HUES6 (cell line): ENCODE data around the gene NGFR.
"Not testable (repeated sequence)": the region's sequence is repeated elsewhere in the genome, so short reads cannot be mapped to it uniquely, and the experiment has no call there.

Experiments used
- H3K27ac ChIP-seq: 2 replicates; pipeline ENCODE4 v1.7.0; 2013; ENCODE audit warnings: low read depth, mild to moderate bottlenecking, low read length, inconsistent platforms
- H3K27me3 ChIP-seq: 2 replicates; pipeline ENCODE4 v1.6.1; 2013; ENCODE audit warnings: low read length; ENCODE audit not compliant: control insufficient read depth, insufficient read depth
- H3K36me3 ChIP-seq: 2 replicates; pipeline ENCODE4 v1.6.1; 2013; ENCODE audit warnings: low read length; ENCODE audit not compliant: control insufficient read depth, insufficient read depth
- H3K4me1 ChIP-seq: 2 replicates; pipeline ENCODE4 v1.6.1; 2013; ENCODE audit warnings: low read length; ENCODE audit not compliant: control insufficient read depth, insufficient read depth
- H3K4me3 ChIP-seq: 2 replicates; pipeline ENCODE4 v1.5.1; 2013; ENCODE audit warnings: low read depth, low read length
- H3K9ac ChIP-seq: one replicate; pipeline ENCODE4 v1.6.1; 2013; ENCODE audit warnings: mild to moderate bottlenecking, low read length
- H3K9me3 ChIP-seq: 2 replicates; pipeline ENCODE4 v1.6.1; 2013; ENCODE audit warnings: low read depth, low read length; ENCODE audit not compliant: control insufficient read depth, insufficient read depth

Gene NGFR

GRCh38 chr17:49497148-49498028, 2.3 kb downstream of the NGFR start:
- no peaks in the 10 kb centered on the region for H3K9me3 ChIP-seq
- peaks cover 59% of the 10 kb centered on the region for H3K27me3 ChIP-seq
- H3K27ac ChIP-seq: no peak overlapping the region
- H3K9ac ChIP-seq: peak overlapping the region; percentile 56
- peak overlapping the region; percentile 83 for H3K4me3 ChIP-seq
- H3K4me1 ChIP-seq: peaks cover 38% of the 10 kb centered on the region
- H3K36me3 ChIP-seq: no peaks in the 10 kb centered on the region

DNA sequence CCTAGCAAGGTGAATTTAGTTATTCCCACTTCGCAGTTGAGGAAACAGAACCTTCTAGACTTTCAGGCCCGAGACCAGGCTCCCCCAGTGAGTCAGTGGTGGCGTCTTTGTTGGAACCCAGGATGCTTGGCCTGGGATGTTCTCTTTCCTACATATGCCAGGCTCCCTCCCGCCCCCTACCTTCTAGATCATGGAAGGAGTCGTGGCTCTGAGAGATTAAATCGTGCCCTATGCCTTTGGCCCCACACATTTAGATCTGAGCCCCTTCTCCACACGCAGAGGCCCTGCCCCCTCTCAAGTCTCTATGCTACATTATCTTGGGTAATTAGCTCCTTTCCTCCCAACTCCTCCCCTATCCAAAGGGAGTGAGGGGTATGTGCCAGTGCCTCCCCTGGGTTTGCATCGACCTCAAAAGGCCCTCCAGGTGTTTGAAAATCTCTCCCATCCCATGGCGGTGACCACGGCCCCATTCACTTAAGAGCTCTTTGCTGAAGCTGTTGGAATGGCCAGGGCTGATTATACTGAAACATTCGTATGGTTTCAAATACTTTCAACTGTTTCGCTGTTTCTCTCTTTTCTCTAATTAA, 3.0 kb downstream of the NGFR start:
- no peaks in the 10 kb centered on the region for H3K36me3 ChIP-seq
- peak overlapping the region; percentile 43 for H3K9ac ChIP-seq
- peak overlapping the region; percentile 83 for H3K4me3 ChIP-seq
- H3K9me3 ChIP-seq: no peaks in the 10 kb centered on the region
- peaks cover 44% of the 10 kb centered on the region for H3K4me1 ChIP-seq
- peaks cover 58% of the 10 kb centered on the region for H3K27me3 ChIP-seq
- H3K27ac ChIP-seq: no peak overlapping the region

DNA sequence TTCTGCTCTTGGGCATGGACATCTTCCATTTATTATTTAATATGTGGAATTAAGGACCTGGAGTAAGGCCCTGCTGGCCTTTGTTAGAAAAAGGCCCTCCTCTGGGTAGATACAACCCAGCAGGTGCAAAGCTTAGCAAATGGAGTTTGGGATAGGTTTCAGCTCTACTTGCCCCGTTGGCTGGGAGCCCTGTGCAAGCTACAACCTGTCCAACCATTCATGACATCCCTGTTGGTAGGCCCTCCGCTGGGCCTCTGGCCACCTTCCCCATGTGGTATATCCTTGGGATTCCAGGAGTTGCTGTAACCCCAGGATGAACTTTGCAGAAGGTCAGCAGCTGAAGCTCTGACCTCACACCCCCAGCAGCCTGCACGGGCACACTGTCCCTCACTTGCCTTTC, 6.4 kb downstream of the NGFR start:
- Histone ChIP-seq H3K9me3 (no peaks in the 10 kb centered on the region), H3K36me3 (no peaks in the 10 kb centered on the region), H3K27me3 (peaks cover 31% of the 10 kb centered on the region), H3K4me3 (no peak overlapping the region), H3K4me1 (peaks cover 49% of the 10 kb centered on the region), H3K9ac (no peak overlapping the region), H3K27ac (no peak overlapping the region)

- Histone ChIP-seq H3K36me3 (no peaks in the 10 kb centered on the region), H3K4me3 (no peak overlapping the region), H3K9me3 (no peaks in the 10 kb centered on the region), H3K4me1 (peaks cover 51% of the 10 kb centered on the region), H3K9ac (no peak overlapping the region), H3K27ac (no peak overlapping the region), H3K27me3 (peaks cover 23% of the 10 kb centered on the region)
Observed at GRCh38 chr17:49502254-49502653, 7.2 kb downstream of the NGFR start.

- H3K4me3 ChIP-seq, H3K36me3 ChIP-seq, H3K27ac ChIP-seq, H3K9ac ChIP-seq, H3K9me3 ChIP-seq: not testable (repeated sequence)
- peaks cover 53% of the 10 kb centered on the region for H3K4me1 ChIP-seq
- peaks cover 19% of the 10 kb centered on the region for H3K27me3 ChIP-seq
Observed at GRCh38 chr17:49502680-49503079, 7.6 kb downstream of the NGFR start.

- peaks cover 3% of the 10 kb centered on the region; the same call in 1 of the 2 replicates for H3K27me3 ChIP-seq
- no peak overlapping the region for H3K9ac ChIP-seq
- H3K4me1 ChIP-seq: peaks cover 49% of the 10 kb centered on the region
- no peak overlapping the region for H3K4me3 ChIP-seq
- H3K9me3 ChIP-seq: no peaks in the 10 kb centered on the region
- no peaks in the 10 kb centered on the region for H3K36me3 ChIP-seq
- H3K27ac ChIP-seq: no peak overlapping the region
Observed at GRCh38 chr17:49504369-49504768, 9.3 kb downstream of the NGFR start.

GRCh38 chr17:49505854-49506253, 10.8 kb downstream of the NGFR start:
- peaks cover 3% of the 10 kb centered on the region; the same call in 1 of the 2 replicates for H3K27me3 ChIP-seq
- no peak overlapping the region for H3K9ac ChIP-seq
- no peak overlapping the region for H3K27ac ChIP-seq
- no peak overlapping the region for H3K4me3 ChIP-seq
- no peaks in the 10 kb centered on the region for H3K9me3 ChIP-seq
- peaks cover 50% of the 10 kb centered on the region for H3K4me1 ChIP-seq
- H3K36me3 ChIP-seq: no peaks in the 10 kb centered on the region

DNA sequence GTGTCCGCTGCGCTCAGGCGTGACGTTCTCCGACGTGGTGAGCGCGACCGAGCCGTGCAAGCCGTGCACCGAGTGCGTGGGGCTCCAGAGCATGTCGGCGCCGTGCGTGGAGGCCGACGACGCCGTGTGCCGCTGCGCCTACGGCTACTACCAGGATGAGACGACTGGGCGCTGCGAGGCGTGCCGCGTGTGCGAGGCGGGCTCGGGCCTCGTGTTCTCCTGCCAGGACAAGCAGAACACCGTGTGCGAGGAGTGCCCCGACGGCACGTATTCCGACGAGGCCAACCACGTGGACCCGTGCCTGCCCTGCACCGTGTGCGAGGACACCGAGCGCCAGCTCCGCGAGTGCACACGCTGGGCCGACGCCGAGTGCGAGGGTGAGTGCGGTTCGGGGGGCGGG, 11.2 kb downstream of the NGFR start:
- H3K9me3 ChIP-seq: no peaks in the 10 kb centered on the region
- H3K9ac ChIP-seq: no peak overlapping the region
- H3K4me1 ChIP-seq: peaks cover 51% of the 10 kb centered on the region
- no peaks in the 10 kb centered on the region for H3K36me3 ChIP-seq
- peaks cover 3% of the 10 kb centered on the region; the same call in 1 of the 2 replicates for H3K27me3 ChIP-seq
- H3K4me3 ChIP-seq: no peak overlapping the region
- H3K27ac ChIP-seq: no peak overlapping the region

DNA sequence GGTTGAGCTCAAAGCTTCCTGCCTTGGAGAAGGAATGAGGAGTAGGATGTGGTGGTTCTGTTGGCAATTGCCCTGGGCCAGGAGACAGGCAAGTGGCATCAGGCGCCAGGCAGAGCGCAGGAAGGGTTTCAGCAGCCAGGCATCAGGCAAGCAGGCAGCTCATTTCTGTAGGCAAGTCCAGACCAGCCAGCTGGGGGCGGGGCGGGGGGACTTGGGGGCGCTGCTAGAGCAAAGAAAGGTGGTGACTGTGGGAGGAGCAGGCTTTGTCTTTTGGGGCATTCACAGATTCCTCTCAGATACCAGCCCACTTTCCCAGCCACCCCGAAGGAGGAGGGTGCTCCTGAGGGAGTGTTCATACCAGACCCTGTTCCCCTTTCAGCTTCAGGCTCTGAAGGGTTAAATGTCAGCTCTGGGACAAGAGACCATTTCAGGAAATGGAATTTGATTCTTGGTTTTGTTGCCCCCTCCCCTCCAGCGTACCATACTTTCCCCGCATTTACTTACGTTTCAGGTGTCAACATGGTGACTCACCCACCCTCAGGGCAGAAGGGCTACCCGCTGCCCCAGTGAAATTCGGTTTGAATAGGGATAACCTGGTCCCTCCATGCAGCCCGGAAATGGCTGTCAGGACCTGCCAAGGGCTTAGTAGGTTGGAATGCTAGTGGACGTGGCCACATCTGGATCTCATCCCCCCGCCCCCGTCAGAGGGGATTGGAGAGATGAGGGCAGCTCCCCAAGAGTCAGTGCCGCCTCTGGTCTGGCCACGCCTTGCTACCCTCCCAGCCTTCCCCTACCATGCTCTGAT, 13.2 kb downstream of the NGFR start:
- Histone ChIP-seq H3K27me3 (peaks cover 3% of the 10 kb centered on the region; the same call in 1 of the 2 replicates), H3K4me1 (peaks cover 52% of the 10 kb centered on the region), H3K4me3 (peak overlapping the region; percentile 43), H3K9ac (peak overlapping the region; percentile 70), H3K36me3 (no peaks in the 10 kb centered on the region), H3K27ac (peak overlapping the region; percentile 56; the same call in 1 of the 2 replicates), H3K9me3 (no peaks in the 10 kb centered on the region)

- Histone ChIP-seq H3K4me1 (peaks cover 49% of the 10 kb centered on the region), H3K27ac (no peak overlapping the region), H3K36me3 (no peaks in the 10 kb centered on the region), H3K27me3 (peaks cover 2% of the 10 kb centered on the region; the same call in 1 of the 2 replicates), H3K9me3 (no peaks in the 10 kb centered on the region), H3K9ac (peak overlapping the region; percentile 34), H3K4me3 (peak overlapping the region; percentile 43)
Observed at GRCh38 chr17:49508866-49509587, 13.9 kb downstream of the NGFR start.
